ENCODE data around the gene AMOT.

Gene AMOT

GRCh38 chrX:112802541-112802940 lies 38.1 kb downstream of the AMOT start:
- no peaks in the 10 kb centered on the region for H4K20me1 ChIP-seq (ENCODE audit: insufficient read depth, low read length, poor library complexity, severe bottlenecking)
- H2AFZ ChIP-seq (ENCODE audit: low read length): no peak overlapping the region
- H3F3A ChIP-seq (ENCODE audit: low read depth): no peaks in the 10 kb centered on the region
- no peak overlapping the region for H3K4me2 ChIP-seq (ENCODE audit: low read depth, low read length, poor library complexity, severe bottlenecking)
- H3K9me3 ChIP-seq (ENCODE audit: insufficient read depth, low read depth, low read length): no peaks in the 10 kb centered on the region
- TF ChIP-seq EZH2phosphoT487 (IDR thresholded peaks at IDR 0.05; ENCODE audit: borderline replicate concordance): no peak
- no peak for TF ChIP-seq CTCF (conservative IDR thresholded peaks at IDR 0.05; ENCODE audit: low read length)
- H3K27me3 ChIP-seq (ENCODE audit: insufficient read depth, low read length, poor library complexity, severe bottlenecking): no peaks in the 10 kb centered on the region
- no peaks in the 10 kb centered on the region for H3K79me2 ChIP-seq (ENCODE audit: insufficient read depth, low read length)
- H3K9me2 ChIP-seq (replicated peaks; ENCODE audit: low read depth, low read length): no peaks in the 10 kb centered on the region
- H3K4me3 ChIP-seq (ENCODE audit: low read length, poor library complexity, severe bottlenecking): no peak overlapping the region
- peaks cover 3% of the 10 kb centered on the region for H3K4me1 ChIP-seq (ENCODE audit: insufficient read depth, low read length, poor library complexity, severe bottlenecking)
- H3K36me3 ChIP-seq (ENCODE audit: insufficient read depth, low read length): peaks cover 15% of the 10 kb centered on the region; the same call in 1 of the 2 replicates
- H3K9ac ChIP-seq (ENCODE audit: low read depth, low read length, poor library complexity, severe bottlenecking): no peak overlapping the region

- Histone ChIP-seq H3K4me2 (ENCODE audit: low read depth, low read length, poor library complexity, severe bottlenecking) (no peak overlapping the region), H3K9me2 (replicated peaks; ENCODE audit: low read depth, low read length) (no peaks in the 10 kb centered on the region), H4K20me1 (ENCODE audit: insufficient read depth, low read length, poor library complexity, severe bottlenecking) (no peaks in the 10 kb centered on the region), H3K27me3 (ENCODE audit: insufficient read depth, low read length, poor library complexity, severe bottlenecking) (no peaks in the 10 kb centered on the region), H3K4me3 (ENCODE audit: low read length, poor library complexity, severe bottlenecking) (no peak overlapping the region), H3K9me3 (ENCODE audit: insufficient read depth, low read depth, low read length) (no peaks in the 10 kb centered on the region), H3K9ac (ENCODE audit: low read depth, low read length, poor library complexity, severe bottlenecking) (no peak overlapping the region), H2AFZ (ENCODE audit: low read length) (no peak overlapping the region), H3K4me1 (ENCODE audit: insufficient read depth, low read length, poor library complexity, severe bottlenecking) (no peaks in the 10 kb centered on the region), H3F3A (ENCODE audit: low read depth) (no peaks in the 10 kb centered on the region), H3K36me3 (ENCODE audit: insufficient read depth, low read length) (peaks cover 17% of the 10 kb centered on the region; the same call in 1 of the 2 replicates), H3K79me2 (ENCODE audit: insufficient read depth, low read length) (no peaks in the 10 kb centered on the region)
- TF ChIP-seq CTCF (conservative IDR thresholded peaks at IDR 0.05; ENCODE audit: low read length) (no peak), EZH2phosphoT487 (IDR thresholded peaks at IDR 0.05; ENCODE audit: borderline replicate concordance) (no peak)
Measured at GRCh38 chrX:112800971-112801775, 39.5 kb downstream of the AMOT start.

GRCh38 chrX:112799425-112799824 lies 41.2 kb downstream of the AMOT start:
- Histone ChIP-seq H3K4me2 (ENCODE audit: low read depth, low read length, poor library complexity, severe bottlenecking) (no peak overlapping the region), H3K4me1 (ENCODE audit: insufficient read depth, low read length, poor library complexity, severe bottlenecking) (no peaks in the 10 kb centered on the region), H3K36me3 (ENCODE audit: insufficient read depth, low read length) (peaks cover 20% of the 10 kb centered on the region; the same call in 1 of the 2 replicates), H3K4me3 (ENCODE audit: low read length, poor library complexity, severe bottlenecking) (no peak overlapping the region), H3K9me2 (replicated peaks; ENCODE audit: low read depth, low read length) (no peaks in the 10 kb centered on the region), H3K27me3 (ENCODE audit: insufficient read depth, low read length, poor library complexity, severe bottlenecking) (no peaks in the 10 kb centered on the region), H3K9ac (ENCODE audit: low read depth, low read length, poor library complexity, severe bottlenecking) (no peak overlapping the region), H4K20me1 (ENCODE audit: insufficient read depth, low read length, poor library complexity, severe bottlenecking) (no peaks in the 10 kb centered on the region), H3F3A (ENCODE audit: low read depth) (no peaks in the 10 kb centered on the region), H2AFZ (ENCODE audit: low read length) (no peak overlapping the region), H3K79me2 (ENCODE audit: insufficient read depth, low read length) (no peaks in the 10 kb centered on the region), H3K9me3 (ENCODE audit: insufficient read depth, low read depth, low read length) (no peaks in the 10 kb centered on the region)
- TF ChIP-seq EZH2phosphoT487 (IDR thresholded peaks at IDR 0.05; ENCODE audit: borderline replicate concordance) (no peak), CTCF (conservative IDR thresholded peaks at IDR 0.05; ENCODE audit: low read length) (no peak)

Measured in Loucy (cell line).